Right atrium auricular region (tissue), 2 donors: ENCODE results near the gene PJA1. TPM values are rescaled to one million over a fixed set of nuclear protein-coding genes. Genes with fewer than 3 reads are reported as not detected.

ENCODE experiments used
- DNase-seq: peaks from one replicate; pipeline ENCODE4 v3.0.0-alpha.2; 2019; ENCODE audit warnings: low spot score
- H3K27ac ChIP-seq, 2 donors: fragments of 200-600 bp; sonication (generic); 1 replicate in 1 of 2; 2 replicates in 1 of 2; pipeline ENCODE4 v1.5.1; 2016 to 2019
- H3K27me3 ChIP-seq, 2 donors: fragments of 200-600 bp; sonication (generic); one replicate each; pipeline versions ENCODE4 v1.5.1 to v1.6.0; 2017 to 2019
- H3K36me3 ChIP-seq: fragments of 200-600 bp; sonication (generic); one replicate; pipeline ENCODE4 v1.5.1; 2016
- H3K4me1 ChIP-seq, 2 donors: fragments of 200-600 bp; sonication (generic); one replicate each; pipeline versions ENCODE4 v1.5.1 to v1.6.0; 2017 to 2019
- H3K4me3 ChIP-seq, 2 donors: fragments of 200-600 bp; sonication (generic); 1 replicate in 1 of 2; 2 replicates in 1 of 2; pipeline ENCODE4 v1.5.1; 2017 to 2019; ENCODE audit warnings: mild to moderate bottlenecking in 1 of 2, moderate library complexity in 1 of 2
- H3K9me3 ChIP-seq, 2 donors: fragments of 200-600 bp; sonication (generic); one replicate each; pipeline ENCODE4 v1.5.1; 2019
- total RNA-seq, 2 donors: library from RNA; depleted of rRNA; stranded (reverse); fragments of >200 nt; gene quantifications; one replicate each; pipeline ENCODE4 v1.1.0, GENCODE V29; 2016
- TF ChIP-seq, protein P1 (sequence below), 2 donors: fragments of 200-600 bp; sonication (generic); IDR thresholded peaks; one replicate each; pipeline ENCODE4 v1.5.1; 2019; ENCODE audit warnings: antibody characterized with exemption in 2 of 2

The PJA1 gene
- total RNA-seq, 2 donors from 2014 or later: 11.7 to 18.8 TPM

DNA sequence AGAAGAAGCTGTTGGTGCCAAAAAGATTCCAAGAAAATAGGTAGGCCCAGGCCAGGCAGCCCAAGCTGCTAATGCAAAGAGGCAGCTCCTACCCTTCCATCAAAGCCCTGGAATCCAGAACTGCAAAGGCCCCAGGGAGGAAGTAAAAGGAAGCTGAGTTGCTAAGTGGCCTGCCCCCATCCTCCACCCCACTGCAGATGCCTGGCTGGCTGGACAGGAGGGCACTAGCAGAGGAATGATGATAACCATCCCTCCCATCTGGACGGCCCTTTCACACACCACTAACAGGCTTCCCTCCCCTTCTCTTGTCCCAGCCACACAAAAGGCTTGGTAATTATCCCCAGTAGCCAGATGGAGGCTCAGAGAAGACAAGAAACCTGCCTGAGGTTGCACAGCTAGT lies 32.4 kb upstream of the PJA1 start:
- Histone ChIP-seq H3K4me1 (no peaks in the 10 kb centered on the region), H3K36me3 (no peaks in the 10 kb centered on the region), H3K27me3 (no peaks in the 10 kb centered on the region), H3K4me3 (no peak overlapping the region), H3K9me3 (no peaks in the 10 kb centered on the region), H3K27ac (no peak overlapping the region)
- TF ChIP-seq, protein P1, sequence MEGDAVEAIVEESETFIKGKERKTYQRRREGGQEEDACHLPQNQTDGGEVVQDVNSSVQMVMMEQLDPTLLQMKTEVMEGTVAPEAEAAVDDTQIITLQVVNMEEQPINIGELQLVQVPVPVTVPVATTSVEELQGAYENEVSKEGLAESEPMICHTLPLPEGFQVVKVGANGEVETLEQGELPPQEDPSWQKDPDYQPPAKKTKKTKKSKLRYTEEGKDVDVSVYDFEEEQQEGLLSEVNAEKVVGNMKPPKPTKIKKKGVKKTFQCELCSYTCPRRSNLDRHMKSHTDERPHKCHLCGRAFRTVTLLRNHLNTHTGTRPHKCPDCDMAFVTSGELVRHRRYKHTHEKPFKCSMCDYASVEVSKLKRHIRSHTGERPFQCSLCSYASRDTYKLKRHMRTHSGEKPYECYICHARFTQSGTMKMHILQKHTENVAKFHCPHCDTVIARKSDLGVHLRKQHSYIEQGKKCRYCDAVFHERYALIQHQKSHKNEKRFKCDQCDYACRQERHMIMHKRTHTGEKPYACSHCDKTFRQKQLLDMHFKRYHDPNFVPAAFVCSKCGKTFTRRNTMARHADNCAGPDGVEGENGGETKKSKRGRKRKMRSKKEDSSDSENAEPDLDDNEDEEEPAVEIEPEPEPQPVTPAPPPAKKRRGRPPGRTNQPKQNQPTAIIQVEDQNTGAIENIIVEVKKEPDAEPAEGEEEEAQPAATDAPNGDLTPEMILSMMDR (IDR thresholded peaks at IDR 0.05): no peak
- DNase-seq: no peak

DNA sequence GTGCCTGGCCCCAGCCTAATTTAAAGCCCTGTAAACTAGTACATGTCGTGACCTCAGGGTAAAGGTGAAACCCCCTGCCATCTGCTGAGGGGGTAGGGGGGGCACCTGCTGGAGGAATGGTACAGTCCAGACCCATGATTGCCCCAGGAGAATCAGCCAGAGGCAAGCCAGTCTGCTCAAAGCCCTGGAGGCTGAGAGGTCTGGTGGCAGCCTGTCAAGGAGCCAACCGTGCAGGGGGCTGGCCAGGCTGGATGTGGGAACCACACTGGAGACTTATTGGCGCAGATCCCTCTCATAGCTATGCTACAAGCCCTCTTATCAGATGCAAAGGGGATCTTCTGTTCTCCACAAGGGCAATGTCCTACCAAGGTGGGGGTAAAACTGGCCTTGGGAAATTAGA lies 31.4 kb upstream of the PJA1 start:
- Histone ChIP-seq H3K9me3 (no peaks in the 10 kb centered on the region), H3K27me3 (no peaks in the 10 kb centered on the region), H3K27ac (no peak overlapping the region), H3K4me3 (no peak overlapping the region), H3K4me1 (no peaks in the 10 kb centered on the region), H3K36me3 (no peaks in the 10 kb centered on the region)
- TF ChIP-seq, protein P1 (IDR thresholded peaks at IDR 0.05): no peak
- DNase-seq: no peak

DNA sequence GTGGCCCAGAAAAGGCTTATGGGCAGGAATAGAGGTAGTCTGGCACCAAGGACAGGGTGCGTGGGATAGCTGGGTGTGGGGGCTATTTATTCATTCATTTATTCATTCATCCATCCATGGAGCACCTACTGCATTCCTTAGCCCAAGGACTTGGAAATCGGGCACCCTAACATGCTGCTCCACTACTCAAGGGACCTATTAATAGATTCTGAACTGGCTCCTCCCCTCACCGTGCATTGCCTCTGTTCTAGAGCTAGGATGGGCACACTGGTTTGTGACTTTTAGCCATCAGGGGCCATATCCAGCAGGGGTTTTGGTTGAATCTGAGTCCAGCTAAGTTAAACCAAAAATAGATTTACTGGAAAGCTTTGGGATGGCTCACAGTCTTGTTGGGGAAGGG lies 30.6 kb upstream of the PJA1 start:
- no peak for DNase-seq

DNA sequence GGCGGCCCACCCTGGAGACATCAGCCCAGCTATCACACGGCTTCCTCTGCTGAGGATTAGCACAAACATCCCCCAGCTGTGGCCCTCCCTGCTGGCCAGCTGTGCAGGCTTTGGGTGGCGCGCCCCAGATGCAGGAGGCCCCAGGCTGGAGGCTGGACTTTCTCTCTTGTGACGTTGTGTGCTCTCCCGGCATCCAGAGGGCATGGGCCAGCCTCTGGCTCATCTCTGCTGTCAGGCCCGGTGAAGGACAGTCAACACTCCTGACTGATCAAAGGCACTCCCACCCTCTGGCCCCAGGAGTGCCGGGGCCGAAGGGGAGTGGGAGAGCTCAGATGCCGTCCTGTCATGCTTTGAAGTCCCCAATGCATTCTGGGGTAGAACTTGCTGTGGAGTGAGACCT lies 29.9 kb upstream of the PJA1 start:
- TF ChIP-seq, protein P1 (IDR thresholded peaks at IDR 0.05): no peak
- Histone ChIP-seq H3K4me1 (no peaks in the 10 kb centered on the region), H3K4me3 (no peak overlapping the region), H3K9me3 (no peaks in the 10 kb centered on the region), H3K27ac (no peak overlapping the region), H3K36me3 (no peaks in the 10 kb centered on the region), H3K27me3 (no peaks in the 10 kb centered on the region)
- no peak for DNase-seq

More for the DNA sequence above, 30.6 kb upstream of the PJA1 start:
- H3K4me1 ChIP-seq: no peaks in the 10 kb centered on the region
- H3K27me3 ChIP-seq: no peaks in the 10 kb centered on the region
- no peak overlapping the region for H3K4me3 ChIP-seq
- H3K9me3 ChIP-seq: no peaks in the 10 kb centered on the region
- H3K36me3 ChIP-seq: no peaks in the 10 kb centered on the region
- H3K27ac ChIP-seq: no peak overlapping the region
- TF ChIP-seq, protein P1 (IDR thresholded peaks at IDR 0.05): no peak

DNA sequence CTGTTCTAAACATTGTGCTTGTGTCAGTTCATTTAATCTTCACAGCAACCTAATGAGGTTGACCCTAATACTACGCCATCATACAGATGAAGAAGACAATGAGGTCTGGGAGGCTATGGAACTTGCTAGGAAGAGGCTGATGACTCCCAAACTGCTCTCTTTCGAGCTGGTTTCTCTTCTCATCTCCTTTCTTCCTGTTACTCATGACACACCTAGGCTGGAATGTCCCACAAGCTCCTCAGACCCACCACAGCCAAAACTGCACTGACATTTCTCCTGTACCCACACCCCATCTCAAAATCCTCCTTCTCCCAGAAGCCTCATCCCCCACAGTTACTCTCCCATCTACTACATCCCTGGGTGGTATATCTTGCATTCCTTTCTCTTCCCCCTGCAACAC lies 27.4 kb upstream of the PJA1 start:
- H3K36me3 ChIP-seq: no peaks in the 10 kb centered on the region
- TF ChIP-seq, protein P1 (IDR thresholded peaks at IDR 0.05): no peak
- no peaks in the 10 kb centered on the region for H3K4me1 ChIP-seq

DNA sequence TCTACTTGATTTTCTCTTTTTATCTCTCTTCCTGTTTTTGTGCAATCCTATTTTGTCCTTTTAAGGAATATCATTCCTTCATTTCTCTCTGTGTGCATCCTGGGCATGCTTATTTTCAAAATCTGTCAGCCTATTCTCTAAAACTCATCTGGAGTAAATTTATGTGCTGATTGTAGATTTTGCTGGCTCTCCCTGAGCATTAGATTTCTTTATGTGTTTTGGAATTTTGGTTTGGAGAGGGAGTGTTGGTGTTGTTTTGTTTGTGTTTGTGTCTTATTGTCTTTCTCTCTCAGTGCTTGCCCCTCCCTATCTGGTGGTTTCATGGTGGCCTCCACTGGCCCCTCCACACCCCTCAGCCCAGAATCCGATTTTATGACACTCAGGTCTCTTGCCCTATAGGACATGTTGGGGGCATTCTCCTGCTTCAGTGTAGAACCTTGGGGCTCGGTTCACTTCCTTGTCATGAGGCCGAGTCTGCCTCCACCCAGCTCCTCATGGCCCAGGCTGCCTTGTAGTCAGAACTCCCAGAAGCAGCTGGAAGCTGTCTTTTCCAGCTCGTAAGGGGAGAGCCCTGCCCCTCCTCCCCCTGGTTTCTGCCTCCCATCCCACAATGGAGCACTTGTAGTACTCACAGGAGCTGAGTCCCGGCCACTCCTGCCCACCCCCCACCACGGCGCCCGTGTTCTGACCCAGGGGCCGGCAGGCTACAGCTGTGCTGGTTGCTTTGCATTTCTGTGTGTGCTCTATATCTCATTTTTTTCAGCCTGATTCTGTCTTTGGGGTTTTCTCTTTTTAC lies 24.5 kb upstream of the PJA1 start:
- Histone ChIP-seq H3K27ac (no peak overlapping the region), H3K27me3 (no peaks in the 10 kb centered on the region), H3K4me1 (no peaks in the 10 kb centered on the region), H3K4me3 (no peak overlapping the region), H3K9me3 (no peaks in the 10 kb centered on the region), H3K36me3 (no peaks in the 10 kb centered on the region)
- no peak for DNase-seq
- TF ChIP-seq, protein P1 (IDR thresholded peaks at IDR 0.05): no peak

More for the DNA sequence above, 27.4 kb upstream of the PJA1 start:
- Histone ChIP-seq H3K4me3 (no peak overlapping the region), H3K27me3 (no peaks in the 10 kb centered on the region), H3K27ac (no peak overlapping the region), H3K9me3 (no peaks in the 10 kb centered on the region)
- DNase-seq: no peak
